Bronchial epithelial cell (primary cell): ENCODE measurements around the gene GMDS. TPM values are rescaled to one million over a fixed set of nuclear protein-coding genes. Genes with fewer than 3 reads are reported as not detected.

Source experiments
- DNase-seq: peaks from one replicate; pipeline ENCODE4 v3.0.0-alpha.2; 2010; ENCODE audit warnings: low read depth
- FAIRE-seq: peaks from 2 replicates; lab custom pipeline; 2011; peaks lifted over from hg19 to GRCh38; lab: Jason Lieb, UNC
- H3K27me3 ChIP-seq: 2 replicates; pipeline ENCODE4 v1.5.1; 2011; ENCODE audit warnings: low read length; ENCODE audit not compliant: control insufficient read depth, insufficient read depth
- H3K36me3 ChIP-seq: 2 replicates; pipeline ENCODE4 v1.5.1; 2011; ENCODE audit warnings: low read length; ENCODE audit not compliant: control insufficient read depth, insufficient read depth
- H3K4me3 ChIP-seq: 2 replicates; pipeline ENCODE4 v1.5.1; 2011; ENCODE audit warnings: mild to moderate bottlenecking, low read depth, low read length, control low read depth
- total RNA-seq: library from RNA; depleted of rRNA; stranded (reverse); fragments of >200 nt; gene quantifications from 2 replicates; pipeline ENCODE4 v1.2.1, GENCODE V29; 2014
- TF ChIP-seq, protein P1 (sequence below): IDR thresholded peaks from 2 replicates; pipeline ENCODE4 v1.5.1; 2011; ENCODE audit warnings: mild to moderate bottlenecking, moderate library complexity, low read length, control low read depth, inconsistent platforms; ENCODE audit not compliant: insufficient read depth, severe bottlenecking

Gene GMDS
- total RNA-seq, 1 donor from 2014 or later: 8.2 TPM

DNA sequence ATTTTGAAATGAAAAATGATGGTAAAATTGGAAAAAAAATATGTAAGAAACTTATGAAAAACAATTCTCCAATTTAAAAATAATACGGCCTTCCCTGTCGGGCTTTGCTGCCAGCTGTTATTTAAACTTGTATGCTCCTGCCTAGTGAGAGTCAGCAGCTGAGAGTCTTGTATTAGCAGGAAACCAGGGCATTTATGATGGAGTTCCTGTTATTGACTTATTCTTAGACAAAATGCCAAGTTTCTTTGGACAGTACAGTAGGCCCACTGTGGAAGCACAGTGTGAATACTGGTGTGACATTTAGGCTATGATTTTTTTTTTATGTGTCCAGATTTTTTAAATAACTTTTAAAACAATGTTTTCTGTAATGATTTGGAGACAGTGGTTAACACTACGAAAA, 42.1 kb downstream of the GMDS start:
- no peaks in the 10 kb centered on the region for H3K27me3 ChIP-seq
- H3K36me3 ChIP-seq: no peaks in the 10 kb centered on the region
- FAIRE-seq (no peak), DNase-seq (no peak)
- TF ChIP-seq, protein P1, sequence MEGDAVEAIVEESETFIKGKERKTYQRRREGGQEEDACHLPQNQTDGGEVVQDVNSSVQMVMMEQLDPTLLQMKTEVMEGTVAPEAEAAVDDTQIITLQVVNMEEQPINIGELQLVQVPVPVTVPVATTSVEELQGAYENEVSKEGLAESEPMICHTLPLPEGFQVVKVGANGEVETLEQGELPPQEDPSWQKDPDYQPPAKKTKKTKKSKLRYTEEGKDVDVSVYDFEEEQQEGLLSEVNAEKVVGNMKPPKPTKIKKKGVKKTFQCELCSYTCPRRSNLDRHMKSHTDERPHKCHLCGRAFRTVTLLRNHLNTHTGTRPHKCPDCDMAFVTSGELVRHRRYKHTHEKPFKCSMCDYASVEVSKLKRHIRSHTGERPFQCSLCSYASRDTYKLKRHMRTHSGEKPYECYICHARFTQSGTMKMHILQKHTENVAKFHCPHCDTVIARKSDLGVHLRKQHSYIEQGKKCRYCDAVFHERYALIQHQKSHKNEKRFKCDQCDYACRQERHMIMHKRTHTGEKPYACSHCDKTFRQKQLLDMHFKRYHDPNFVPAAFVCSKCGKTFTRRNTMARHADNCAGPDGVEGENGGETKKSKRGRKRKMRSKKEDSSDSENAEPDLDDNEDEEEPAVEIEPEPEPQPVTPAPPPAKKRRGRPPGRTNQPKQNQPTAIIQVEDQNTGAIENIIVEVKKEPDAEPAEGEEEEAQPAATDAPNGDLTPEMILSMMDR: no peak
- H3K4me3 ChIP-seq: no peak overlapping the region

DNA sequence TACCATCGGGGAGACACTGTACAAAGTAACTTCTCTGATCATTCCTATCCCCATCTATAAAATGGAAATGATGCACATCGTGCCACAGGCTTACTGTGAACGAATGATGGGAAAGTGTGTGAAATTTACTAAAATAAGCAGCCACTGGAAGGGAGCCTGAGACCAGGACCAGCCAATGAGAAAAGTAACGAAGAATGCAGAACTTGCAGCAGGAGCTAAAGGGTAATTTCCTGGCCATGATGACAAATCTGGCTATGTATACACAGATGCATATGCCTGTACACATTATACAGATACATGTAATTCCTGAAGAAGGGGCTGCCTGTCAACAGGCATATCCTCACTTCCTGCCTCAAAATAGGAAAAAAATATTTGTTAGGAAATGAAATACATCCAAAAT, 47.4 kb downstream of the GMDS start:
- no peaks in the 10 kb centered on the region for H3K36me3 ChIP-seq
- no peak overlapping the region for H3K4me3 ChIP-seq
- TF ChIP-seq, protein P1: no peak
- H3K27me3 ChIP-seq: no peaks in the 10 kb centered on the region
- DNase-seq: no peak
- FAIRE-seq: no peak

DNA sequence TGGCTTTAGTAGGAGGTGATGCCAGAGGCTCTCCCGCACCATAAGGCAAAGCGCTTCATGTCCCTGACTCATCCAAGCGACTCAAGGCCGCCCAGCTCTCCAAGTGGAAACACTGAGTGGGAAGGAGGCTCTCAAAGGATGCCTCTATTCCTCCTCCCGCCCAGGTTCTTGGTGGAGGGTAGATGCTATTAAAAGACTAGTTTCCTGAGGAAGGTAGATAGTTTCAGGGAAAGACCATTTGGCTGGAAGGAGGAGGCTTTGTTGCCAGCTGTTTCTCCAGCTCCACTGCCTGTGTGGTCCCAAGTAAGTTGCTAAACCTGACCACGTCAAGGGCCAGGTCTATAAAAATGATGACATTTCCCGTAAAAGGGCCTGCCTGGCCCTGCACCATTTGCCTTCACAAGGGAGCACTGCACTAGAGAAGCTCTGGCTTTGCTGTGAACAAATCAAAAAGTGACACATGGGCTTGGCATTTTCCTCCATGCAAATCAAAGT, 48.2 kb downstream of the GMDS start:
- DNase-seq: peak; percentile 40

DNA sequence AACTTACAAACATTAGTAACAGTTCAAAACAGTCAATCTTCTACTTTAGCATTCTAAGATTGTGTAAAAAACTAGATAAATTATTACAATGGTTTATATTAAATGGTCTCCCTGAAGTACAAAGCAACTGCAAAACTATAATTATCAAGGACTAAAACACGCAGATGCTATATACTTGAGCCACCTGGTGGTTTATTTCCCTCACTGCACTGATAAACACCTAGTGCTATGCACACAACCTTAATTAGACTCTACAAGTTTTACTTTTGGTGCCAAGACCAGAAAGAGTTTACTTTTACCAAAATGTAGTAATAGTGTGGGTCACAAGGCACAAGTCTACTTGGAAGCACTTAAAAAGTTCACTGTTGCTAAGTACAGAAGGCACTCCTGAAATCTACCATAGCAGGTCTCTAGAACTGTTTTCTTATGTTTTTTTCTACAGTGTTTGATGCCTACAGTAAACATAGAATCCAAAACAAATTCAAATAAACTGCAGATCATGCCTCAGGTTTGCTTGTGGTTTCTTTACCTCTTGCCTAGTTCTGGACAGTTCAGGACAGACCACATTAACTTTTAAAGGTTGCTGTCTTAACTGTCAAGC, 49.2 kb downstream of the GMDS start:
- DNase-seq (peak; percentile 58), FAIRE-seq (no peak)
- no peaks in the 10 kb centered on the region for H3K36me3 ChIP-seq
- H3K4me3 ChIP-seq: no peak overlapping the region
- TF ChIP-seq, protein P1: peak; percentile 53
- no peaks in the 10 kb centered on the region for H3K27me3 ChIP-seq

More for the DNA sequence above, 48.2 kb downstream of the GMDS start:
- Histone ChIP-seq H3K27me3 (no peaks in the 10 kb centered on the region), H3K4me3 (no peak overlapping the region), H3K36me3 (no peaks in the 10 kb centered on the region)
- TF ChIP-seq, protein P1: no peak
- no peak for FAIRE-seq

DNA sequence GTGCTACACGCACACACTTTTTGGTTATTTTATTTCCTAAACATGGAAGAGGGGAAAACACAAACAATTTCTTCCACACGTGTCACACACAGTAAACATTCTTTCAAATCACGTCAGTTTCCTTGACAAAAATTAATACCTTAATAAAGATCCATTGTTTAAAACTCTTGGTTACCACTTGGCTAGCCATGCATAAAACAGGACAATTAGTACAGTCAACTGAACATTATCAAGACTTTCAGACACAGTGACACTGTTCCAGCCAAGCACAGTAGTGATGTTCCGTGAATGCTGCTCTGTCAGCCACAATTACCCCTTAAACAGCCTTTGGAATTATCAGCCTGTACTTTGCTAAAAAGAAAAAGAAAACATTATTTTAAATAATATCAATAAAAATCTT, 50.8 kb downstream of the GMDS start:
- DNase-seq: no peak
- no peak for FAIRE-seq
- TF ChIP-seq, protein P1: no peak
- no peak overlapping the region for H3K4me3 ChIP-seq
- H3K27me3 ChIP-seq: no peaks in the 10 kb centered on the region
- H3K36me3 ChIP-seq: no peaks in the 10 kb centered on the region

DNA sequence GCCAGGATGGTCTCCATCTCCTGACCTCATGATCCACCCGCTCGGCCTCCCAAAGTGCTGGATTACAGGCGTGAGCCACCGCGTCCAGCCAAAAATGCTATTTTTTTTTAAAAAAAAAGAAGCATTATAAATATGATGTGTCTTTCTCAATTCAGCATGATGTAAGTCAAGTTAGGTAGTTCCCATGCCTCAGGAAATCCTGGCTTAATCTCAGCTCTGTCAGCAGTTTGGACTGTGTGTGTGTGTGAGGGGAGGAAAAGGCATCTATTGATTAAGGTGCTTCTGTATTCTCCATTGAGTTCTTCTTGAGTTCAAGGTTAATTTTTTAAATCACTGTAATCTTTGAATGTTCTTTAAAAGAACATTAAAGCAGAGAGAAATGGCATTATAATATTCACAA, 51.5 kb downstream of the GMDS start:
- no peaks in the 10 kb centered on the region for H3K27me3 ChIP-seq
- DNase-seq: no peak
- H3K36me3 ChIP-seq: no peaks in the 10 kb centered on the region
- TF ChIP-seq, protein P1: no peak
- no peak for FAIRE-seq
- no peak overlapping the region for H3K4me3 ChIP-seq
